GM12873 (cell line): Measurements from ENCODE around the gene RNF207.

Experiments
- CTCF ChIP-seq: IDR thresholded peaks from 2 replicates; pipeline ENCODE4 v1.5.1; 2012; ENCODE audit warnings: low read depth, mild to moderate bottlenecking, moderate library complexity, low read length, control low read depth; ENCODE audit not compliant: insufficient read depth; ENCODE audit errors: missing control alignments

The RNF207 gene

GRCh38 chr1:6163973-6164617 lies 41.8 kb upstream of the RNF207 start:
- TF ChIP-seq CTCF = no peak

GRCh38 chr1:6165027-6165426 lies 40.9 kb upstream of the RNF207 start:
- no peak for TF ChIP-seq CTCF

GRCh38 chr1:6165441-6165985 lies 40.4 kb upstream of the RNF207 start:
- TF ChIP-seq CTCF = no peak

- TF ChIP-seq CTCF = no peak
Measured at GRCh38 chr1:6166221-6166620, 39.7 kb upstream of the RNF207 start.

GRCh38 chr1:6166655-6167390 lies 39.1 kb upstream of the RNF207 start:
- no peak for TF ChIP-seq CTCF

- no peak for TF ChIP-seq CTCF
Measured at GRCh38 chr1:6167391-6168303, 38.3 kb upstream of the RNF207 start.
